Suprapubic skin (tissue), 4 donors: Measurements from ENCODE around the gene IQSEC1. TPM values are rescaled to one million over a fixed set of nuclear protein-coding genes. Genes with fewer than 3 reads are reported as not detected.

Source experiments
- DNase-seq, 2 donors: peaks; one replicate each; pipeline ENCODE4 v3.0.0-alpha.2; 2019; ENCODE audit warnings: low spot score in 2 of 2
- H3K27ac ChIP-seq: fragments of 200-600 bp; sonication (generic); one replicate; pipeline ENCODE4 v1.5.1; 2019
- H3K27me3 ChIP-seq: fragments of 200-600 bp; sonication (generic); one replicate; pipeline ENCODE4 v1.5.1; 2019
- H3K36me3 ChIP-seq: fragments of 200-600 bp; sonication (generic); one replicate; pipeline ENCODE4 v1.5.1; 2019
- H3K4me1 ChIP-seq: fragments of 200-600 bp; sonication (generic); one replicate; pipeline ENCODE4 v1.5.1; 2019
- H3K4me3 ChIP-seq: fragments of 200-600 bp; sonication (generic); one replicate; pipeline ENCODE4 v1.5.1; 2019; ENCODE audit warnings: mild to moderate bottlenecking
- H3K9me3 ChIP-seq: fragments of 200-600 bp; sonication (generic); one replicate; pipeline ENCODE4 v1.5.1; 2019
- CTCF ChIP-seq, 2 donors: fragments of 200-600 bp in 1 of 2; fragments of 450-650 bp in 1 of 2; sonication (generic) in 1 of 2; IDR thresholded peaks; one replicate each; pipeline ENCODE4 v1.5.1; 2016 to 2019; ENCODE audit warnings: antibody characterized with exemption in 2 of 2, mild to moderate bottlenecking in 1 of 2, moderate library complexity in 1 of 2
- EP300 ChIP-seq: sonication (generic); formaldehyde crosslinking; IDR thresholded peaks from one replicate; pipeline ENCODE4 v1.6.1; 2017; ENCODE audit warnings: antibody characterized with exemption
- POLR2A ChIP-seq, 2 donors: fragments of 450-650 bp; IDR thresholded peaks; one replicate each; pipeline ENCODE4 v1.6.1; 2017; ENCODE audit warnings: antibody characterized with exemption in 2 of 2, mild to moderate bottlenecking in 2 of 2, moderate library complexity in 2 of 2
- POLR2AphosphoS5 ChIP-seq, 3 donors: sonication (generic); formaldehyde crosslinking; IDR thresholded peaks; one replicate each; pipeline ENCODE4 v1.6.1; 2017; ENCODE audit warnings: antibody characterized with exemption in 3 of 3
- WGBS: methylation state at CpG from one replicate; pipeline ENCODE4 v1.1.5; 2018; 5-methylcytosine and 5-hydroxymethylcytosine counted together
- total RNA-seq, 4 donors: library from RNA; depleted of rRNA; stranded (reverse); fragments of >200 nt; gene quantifications; one replicate each; pipeline ENCODE4 v1.1.0, GENCODE V29; 2016

IQSEC1 gene
- total RNA-seq, 4 donors from 2014 or later = 26.7 to 52.4 (median 35.5) TPM

- peak overlapping the region; percentile 42 for H3K27ac ChIP-seq
- H3K4me1 ChIP-seq = peaks cover 78% of the 10 kb centered on the region
- no peaks in the 10 kb centered on the region for H3K36me3 ChIP-seq
- no peaks in the 10 kb centered on the region for H3K9me3 ChIP-seq
- H3K4me3 ChIP-seq = no peak overlapping the region
- TF ChIP-seq POLR2A (IDR thresholded peaks at IDR 0.05) = no peak
- no peak for TF ChIP-seq EP300
- TF ChIP-seq CTCF (IDR thresholded peaks at IDR 0.05) = no peak
- no peak for TF ChIP-seq POLR2AphosphoS5 (IDR thresholded peaks at IDR 0.05)
- no peaks in the 10 kb centered on the region for H3K27me3 ChIP-seq
- 84% methylated on average over 2 of the region's 6 CpGs for WGBS
- DNase-seq = peak in 1 of 2 donors; percentile 60
Observed at GRCh38 chr3:13020159-13020750, 53.0 kb downstream of the IQSEC1 start.

- Histone ChIP-seq H3K4me3 (peak overlapping the region; percentile 26), H3K36me3 (no peaks in the 10 kb centered on the region), H3K4me1 (peaks cover 70% of the 10 kb centered on the region), H3K27me3 (no peaks in the 10 kb centered on the region), H3K9me3 (no peaks in the 10 kb centered on the region), H3K27ac (peak overlapping the region; percentile 42)
- peak in 1 of 2 donors; percentile 81 for DNase-seq
- WGBS = 69% methylated on average over 13 of the region's 30 CpGs
- TF ChIP-seq POLR2A (IDR thresholded peaks at IDR 0.05) (no peak), CTCF (IDR thresholded peaks at IDR 0.05) (no peak), EP300 (no peak), POLR2AphosphoS5 (IDR thresholded peaks at IDR 0.05) (no peak)
Observed at GRCh38 chr3:13019243-13020095, 53.8 kb downstream of the IQSEC1 start.

- H3K27me3 ChIP-seq = no peaks in the 10 kb centered on the region
Observed at GRCh38 chr3:13018561-13019242, 54.5 kb downstream of the IQSEC1 start.

GRCh38 chr3:13018043-13018451 is 55.2 kb downstream of the IQSEC1 start:
- Histone ChIP-seq H3K4me1 (peaks cover 67% of the 10 kb centered on the region), H3K27ac (peak overlapping the region; percentile 42), H3K4me3 (no peak overlapping the region), H3K36me3 (no peaks in the 10 kb centered on the region), H3K27me3 (no peaks in the 10 kb centered on the region), H3K9me3 (no peaks in the 10 kb centered on the region)
- no peak for TF ChIP-seq CTCF (IDR thresholded peaks at IDR 0.05)
- no peak for TF ChIP-seq POLR2AphosphoS5 (IDR thresholded peaks at IDR 0.05)
- no peak for TF ChIP-seq POLR2A (IDR thresholded peaks at IDR 0.05)
- TF ChIP-seq EP300 = no peak
- DNase-seq = peak in 1 of 2 donors; percentile 70
- WGBS = 27% methylated on average over 6 of the region's 8 CpGs

More at GRCh38 chr3:13018561-13019242, 54.5 kb downstream of the IQSEC1 start:
- peak overlapping the region; percentile 26 for H3K4me3 ChIP-seq
- TF ChIP-seq POLR2A (IDR thresholded peaks at IDR 0.05) = no peak
- H3K27ac ChIP-seq = peak overlapping the region; percentile 42
- no peaks in the 10 kb centered on the region for H3K9me3 ChIP-seq
- H3K4me1 ChIP-seq = peaks cover 70% of the 10 kb centered on the region
- WGBS = 36% methylated on average over 5 of the region's 15 CpGs
- no peaks in the 10 kb centered on the region for H3K36me3 ChIP-seq
- peak in 1 of 2 donors; percentile 63 for DNase-seq

- H3K4me3 ChIP-seq = no peak overlapping the region
- H3K4me1 ChIP-seq = peaks cover 62% of the 10 kb centered on the region
- DNase-seq = peak in 1 of 2 donors; percentile 46
- no peaks in the 10 kb centered on the region for H3K9me3 ChIP-seq
- no peaks in the 10 kb centered on the region for H3K36me3 ChIP-seq
- WGBS = 75% methylated on average over 15 of the region's 16 CpGs
- no peak overlapping the region for H3K27ac ChIP-seq
- H3K27me3 ChIP-seq = no peaks in the 10 kb centered on the region
- TF ChIP-seq POLR2A (IDR thresholded peaks at IDR 0.05) (no peak), EP300 (no peak), CTCF (IDR thresholded peaks at IDR 0.05) (no peak), POLR2AphosphoS5 (IDR thresholded peaks at IDR 0.05) (no peak)
Observed at GRCh38 chr3:13017361-13018042, 55.7 kb downstream of the IQSEC1 start.
